Measurements from ENCODE around the gene IZUMO1.

IZUMO1 gene

DNA sequence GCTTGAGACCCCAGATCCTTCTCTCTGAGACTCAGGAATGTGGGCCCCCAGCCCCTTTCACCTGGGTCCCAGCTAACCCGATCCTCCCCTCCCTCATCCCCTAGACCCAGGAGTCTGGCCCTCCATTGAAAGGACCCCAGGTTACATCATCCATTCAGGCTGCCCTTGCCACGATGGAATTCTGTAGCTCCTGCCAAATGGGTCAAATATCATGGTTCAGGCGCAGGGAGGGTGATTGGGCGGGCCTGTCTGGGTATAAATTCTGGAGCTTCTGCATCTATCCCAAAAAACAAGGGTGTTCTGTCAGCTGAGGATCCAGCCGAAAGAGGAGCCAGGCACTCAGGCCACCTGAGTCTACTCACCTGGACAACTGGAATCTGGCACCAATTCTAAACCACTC, 9.1 kb upstream of the IZUMO1 start:
- no peak for DNase-seq (ENCODE audit: low spot score)
- TF ChIP-seq, protein P1, sequence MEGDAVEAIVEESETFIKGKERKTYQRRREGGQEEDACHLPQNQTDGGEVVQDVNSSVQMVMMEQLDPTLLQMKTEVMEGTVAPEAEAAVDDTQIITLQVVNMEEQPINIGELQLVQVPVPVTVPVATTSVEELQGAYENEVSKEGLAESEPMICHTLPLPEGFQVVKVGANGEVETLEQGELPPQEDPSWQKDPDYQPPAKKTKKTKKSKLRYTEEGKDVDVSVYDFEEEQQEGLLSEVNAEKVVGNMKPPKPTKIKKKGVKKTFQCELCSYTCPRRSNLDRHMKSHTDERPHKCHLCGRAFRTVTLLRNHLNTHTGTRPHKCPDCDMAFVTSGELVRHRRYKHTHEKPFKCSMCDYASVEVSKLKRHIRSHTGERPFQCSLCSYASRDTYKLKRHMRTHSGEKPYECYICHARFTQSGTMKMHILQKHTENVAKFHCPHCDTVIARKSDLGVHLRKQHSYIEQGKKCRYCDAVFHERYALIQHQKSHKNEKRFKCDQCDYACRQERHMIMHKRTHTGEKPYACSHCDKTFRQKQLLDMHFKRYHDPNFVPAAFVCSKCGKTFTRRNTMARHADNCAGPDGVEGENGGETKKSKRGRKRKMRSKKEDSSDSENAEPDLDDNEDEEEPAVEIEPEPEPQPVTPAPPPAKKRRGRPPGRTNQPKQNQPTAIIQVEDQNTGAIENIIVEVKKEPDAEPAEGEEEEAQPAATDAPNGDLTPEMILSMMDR (IDR thresholded peaks at IDR 0.05; ENCODE audit: extremely low read depth, missing control alignments), result no peak

DNA sequence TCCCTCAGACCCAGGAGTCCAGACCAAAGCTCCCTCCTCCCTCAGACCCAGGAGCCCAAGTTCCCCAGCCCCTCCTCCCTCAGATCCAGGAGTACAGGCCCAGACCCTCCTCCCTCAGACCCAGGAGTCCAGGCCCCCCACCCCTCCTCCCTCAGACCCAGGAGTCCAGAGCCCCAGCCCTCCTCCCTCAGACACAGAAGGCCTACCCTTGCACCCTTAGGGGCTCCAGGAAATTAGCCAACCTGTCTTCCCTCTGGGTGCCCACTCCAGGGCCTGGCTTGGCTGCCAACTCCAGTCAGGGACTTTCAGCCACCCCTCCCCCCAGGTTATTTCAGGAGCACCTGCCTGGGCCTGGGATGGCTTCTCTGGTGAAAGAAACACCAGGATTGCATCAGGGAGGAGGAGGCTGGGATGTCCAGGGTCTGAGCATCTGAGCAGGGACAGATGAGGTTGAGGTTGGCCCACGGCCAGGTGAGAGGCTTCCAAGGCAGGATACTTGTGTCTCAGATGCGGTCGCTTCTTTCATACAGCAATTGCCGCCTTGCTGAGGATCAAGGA, 8.5 kb upstream of the IZUMO1 start, which contains the start of gene FGF21:
Gene FGF21, plus strand, starts transcription at position 441 of the 558 bp plus-strand sequence. CDS start 713 bp downstream, outside the sequence.
- no peak for DNase-seq (ENCODE audit: low spot score)
- TF ChIP-seq, protein P1 (IDR thresholded peaks at IDR 0.05; ENCODE audit: extremely low read depth, missing control alignments), result no peak

DNA sequence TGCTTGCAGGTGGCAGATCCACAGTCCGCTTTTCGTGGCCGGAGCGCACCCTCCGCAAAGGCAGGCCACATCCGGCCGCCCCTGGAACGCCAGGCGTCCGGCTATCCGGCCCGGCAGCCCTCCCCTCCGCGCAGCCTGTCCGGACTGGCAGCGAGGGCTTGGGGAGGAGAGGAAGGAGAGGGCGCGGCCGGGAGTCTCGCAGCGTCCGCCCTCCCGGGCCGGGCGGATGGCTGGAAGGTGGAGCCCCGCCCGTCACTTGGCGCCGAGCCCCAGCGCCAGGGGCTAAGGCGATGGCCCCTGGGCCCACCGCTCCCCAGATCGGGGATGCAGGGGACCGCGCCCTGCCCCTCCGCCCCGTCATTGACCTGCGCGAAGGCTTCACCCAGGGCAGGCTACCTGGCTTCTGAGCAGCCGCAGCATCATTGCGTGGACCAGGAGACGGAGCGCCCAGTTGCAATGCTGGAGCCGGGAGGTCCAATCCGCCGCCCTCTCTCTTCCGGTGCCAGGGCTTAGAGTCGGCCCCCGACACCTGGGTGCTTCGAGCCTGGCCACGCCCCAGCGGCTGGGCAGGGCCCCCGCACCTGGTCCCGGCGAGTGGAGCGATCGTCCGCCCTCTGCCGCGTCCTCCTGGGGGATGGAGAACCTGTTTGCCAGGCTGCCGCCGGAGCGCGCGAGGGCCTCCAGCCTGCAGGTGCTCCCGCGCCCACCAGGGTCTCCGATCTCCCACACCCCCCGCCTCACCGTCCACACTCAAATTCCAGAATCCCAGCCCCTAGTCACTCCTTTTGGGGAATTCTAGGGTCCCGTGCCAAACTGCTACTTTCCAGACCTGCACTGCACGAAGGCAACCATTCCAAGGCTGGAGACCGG, 6.0 kb upstream of the IZUMO1 start, which contains the start of gene FUT1:
Gene FUT1, minus strand, starts transcription at position 146 of the 870 bp plus-strand sequence. CDS start 1,360 bp downstream, outside the sequence.
- TF ChIP-seq, protein P1 (IDR thresholded peaks at IDR 0.05; ENCODE audit: extremely low read depth, missing control alignments), result no peak
- peak; percentile 54 for DNase-seq (ENCODE audit: low spot score)

DNA sequence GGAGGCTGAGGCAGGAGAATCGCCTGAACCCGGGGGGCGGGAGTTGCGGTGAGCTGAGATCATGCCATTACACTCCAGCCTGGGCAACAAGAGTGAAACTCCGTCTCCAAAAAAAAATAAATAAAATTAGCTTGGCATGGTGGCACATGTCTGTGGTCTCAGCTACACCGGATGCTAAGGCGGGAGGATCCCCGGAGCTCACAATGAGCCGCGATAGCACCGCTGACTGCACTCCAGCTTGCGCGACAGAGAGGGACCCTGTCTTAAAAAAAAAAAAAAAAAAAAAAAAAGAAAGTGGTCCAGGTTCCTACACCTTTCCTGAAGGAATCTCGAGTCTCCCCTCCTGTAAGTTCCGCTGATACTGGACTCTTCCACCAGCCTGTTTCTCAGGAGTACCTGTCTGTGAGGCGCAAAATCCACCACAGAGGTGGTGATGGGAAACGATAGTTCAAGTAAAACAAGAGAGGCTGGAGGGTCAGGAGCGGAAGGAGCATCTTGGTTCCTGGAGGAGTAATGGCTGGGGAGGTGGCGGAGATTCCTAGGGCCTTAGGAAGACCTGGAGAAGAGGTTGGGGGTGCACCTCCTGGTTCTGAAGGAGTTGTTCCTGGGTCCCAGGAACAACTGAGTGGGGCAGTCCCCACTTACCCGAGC, 5.3 kb upstream of the IZUMO1 start:
- no peak for DNase-seq (ENCODE audit: low spot score)
- TF ChIP-seq, protein P1 (IDR thresholded peaks at IDR 0.05; ENCODE audit: extremely low read depth, missing control alignments), result no peak

DNA sequence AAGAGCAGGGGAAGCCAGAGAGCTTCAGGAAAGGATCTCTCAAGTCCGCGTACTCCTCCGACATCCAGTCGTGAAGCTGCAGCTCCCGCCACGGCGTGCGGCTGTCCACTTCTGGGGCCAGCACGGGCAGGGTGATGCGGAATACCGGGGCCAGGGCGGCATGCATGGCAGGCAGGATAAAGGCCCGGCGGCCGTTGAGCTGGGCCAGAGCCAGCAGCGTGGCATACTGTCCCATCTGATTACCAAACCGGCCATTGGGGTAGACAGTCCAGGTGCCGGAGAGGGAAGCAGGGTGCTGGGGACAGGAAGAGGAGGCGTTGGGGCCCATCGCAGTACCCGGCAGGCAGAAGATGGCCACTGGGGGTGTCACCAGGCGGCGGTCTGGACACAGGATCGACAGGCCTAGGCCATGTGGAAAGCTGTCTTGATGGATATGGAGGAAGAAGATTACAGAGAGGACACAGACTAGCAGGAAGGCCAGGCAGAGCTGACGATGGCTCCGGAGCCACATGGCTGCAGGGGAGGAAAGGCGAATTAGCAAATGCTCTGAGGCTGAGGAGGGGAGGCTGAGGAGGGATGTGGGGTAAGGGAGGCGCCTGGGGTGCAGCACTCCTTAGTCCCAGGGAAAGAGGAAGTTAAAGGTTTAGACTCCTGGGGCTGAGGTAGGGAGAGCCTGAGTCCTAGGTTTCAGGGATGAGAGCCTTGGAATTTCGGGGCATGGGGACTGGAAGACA, 4.2 kb upstream of the IZUMO1 start:
- TF ChIP-seq, protein P1 (IDR thresholded peaks at IDR 0.05; ENCODE audit: extremely low read depth, missing control alignments), result no peak
- no peak for DNase-seq (ENCODE audit: low spot score)

DNA sequence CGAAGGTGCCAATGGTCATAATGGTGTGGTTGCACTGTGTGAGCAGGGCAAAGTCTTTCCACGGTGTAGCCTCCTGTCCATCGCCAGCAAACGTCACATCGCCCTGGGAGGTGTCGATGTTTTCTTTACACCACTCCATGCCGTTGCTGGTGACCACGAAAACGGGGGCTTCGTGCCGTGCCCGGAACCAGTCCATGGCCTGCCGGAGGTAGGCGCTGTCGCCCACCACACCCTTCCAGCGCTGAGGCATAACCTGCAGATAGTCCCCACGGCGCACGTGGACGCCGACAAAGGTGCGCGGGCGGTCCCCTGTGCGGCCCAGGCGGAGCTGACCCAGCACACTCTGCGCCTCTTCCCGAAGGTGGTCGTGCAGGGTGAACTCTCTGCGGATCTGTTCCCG, 3.6 kb upstream of the IZUMO1 start:
- DNase-seq (ENCODE audit: low spot score), result no peak

More for the DNA sequence above, 3.6 kb upstream of the IZUMO1 start:
- TF ChIP-seq, protein P1 (IDR thresholded peaks at IDR 0.05; ENCODE audit: extremely low read depth, missing control alignments), result no peak
